ENCODE measurements around the gene CCDC12.

The CCDC12 gene

DNA sequence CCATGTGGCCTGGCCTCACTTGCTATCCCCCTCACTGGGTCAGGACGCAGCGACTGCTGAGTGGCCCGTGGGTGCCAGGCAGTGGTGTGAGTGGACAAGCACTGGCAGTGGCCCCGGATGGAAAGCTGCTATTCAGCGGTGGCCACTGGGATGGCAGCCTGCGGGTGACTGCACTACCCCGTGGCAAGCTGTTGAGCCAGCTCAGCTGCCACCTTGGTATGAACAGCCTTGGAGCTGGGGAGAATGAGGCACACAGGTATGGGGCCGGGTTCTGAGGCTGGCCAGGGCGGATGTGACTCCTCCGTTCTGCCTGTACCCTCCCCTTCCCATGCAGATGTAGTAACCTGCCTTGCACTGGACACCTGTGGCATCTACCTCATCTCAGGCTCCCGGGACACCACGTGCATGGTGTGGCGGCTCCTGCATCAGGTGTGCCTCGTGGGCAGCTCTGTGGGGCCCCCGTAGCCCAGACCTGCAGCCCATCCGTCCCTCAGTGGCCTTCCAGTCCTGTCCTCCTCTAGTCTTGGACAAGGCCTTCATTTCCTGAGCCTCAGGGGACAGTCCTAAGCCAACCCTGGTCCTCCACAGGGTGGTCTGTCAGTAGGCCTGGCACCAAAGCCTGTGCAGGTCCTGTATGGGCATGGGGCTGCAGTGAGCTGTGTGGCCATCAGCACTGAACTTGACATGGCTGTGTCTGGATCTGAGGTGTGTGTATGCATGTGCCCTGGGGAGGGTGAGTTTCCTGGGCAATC lies 31.1 kb upstream of the CCDC12 start:
- no peak for DNase-seq (ENCODE audit: low read depth in 2 of 2)

DNA sequence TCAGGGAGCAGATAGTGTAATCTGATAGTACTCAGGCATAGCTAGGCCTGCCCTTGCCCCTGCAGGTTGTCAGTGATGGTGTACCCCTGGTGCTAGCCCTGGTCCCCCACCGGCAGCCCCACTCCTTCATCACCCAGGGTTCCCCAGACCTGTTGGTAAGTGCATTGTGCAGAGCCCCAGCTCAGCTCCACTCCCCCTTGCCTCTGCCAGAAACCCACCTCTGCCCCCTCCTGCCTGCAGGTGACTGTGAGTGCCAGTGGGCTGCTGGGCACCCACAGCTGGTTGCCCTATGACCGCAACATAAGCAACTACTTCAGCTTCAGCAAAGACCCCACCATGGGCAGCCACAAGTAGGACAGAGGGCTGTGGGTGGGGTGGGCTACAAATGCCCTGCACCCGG lies 30.5 kb upstream of the CCDC12 start:
- no peak for DNase-seq (ENCODE audit: low read depth in 2 of 2)

DNA sequence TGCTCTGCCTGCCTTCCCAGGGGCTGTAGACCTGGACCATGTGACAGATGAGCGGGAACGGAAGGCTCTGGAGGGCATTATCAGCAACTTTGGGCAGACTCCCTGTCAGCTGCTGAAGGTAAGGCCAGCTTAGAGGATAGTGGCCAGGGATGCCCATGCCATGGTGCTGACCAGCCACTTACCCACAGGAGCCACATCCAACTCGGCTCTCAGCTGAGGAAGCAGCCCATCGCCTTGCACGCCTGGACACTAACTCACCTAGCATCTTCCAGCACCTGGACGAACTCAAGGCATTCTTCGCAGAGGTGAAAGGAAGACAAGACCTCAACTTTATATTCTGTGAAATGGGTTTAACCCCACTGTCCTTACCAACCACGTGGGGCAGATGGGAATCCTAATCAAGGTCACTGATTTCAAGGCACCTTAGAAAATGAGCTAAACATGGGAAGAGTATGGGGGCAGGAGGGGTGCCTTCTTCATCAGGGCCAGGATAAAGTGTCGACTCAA lies 29.7 kb upstream of the CCDC12 start:
- DNase-seq (ENCODE audit: low read depth in 2 of 2) = no peak

DNA sequence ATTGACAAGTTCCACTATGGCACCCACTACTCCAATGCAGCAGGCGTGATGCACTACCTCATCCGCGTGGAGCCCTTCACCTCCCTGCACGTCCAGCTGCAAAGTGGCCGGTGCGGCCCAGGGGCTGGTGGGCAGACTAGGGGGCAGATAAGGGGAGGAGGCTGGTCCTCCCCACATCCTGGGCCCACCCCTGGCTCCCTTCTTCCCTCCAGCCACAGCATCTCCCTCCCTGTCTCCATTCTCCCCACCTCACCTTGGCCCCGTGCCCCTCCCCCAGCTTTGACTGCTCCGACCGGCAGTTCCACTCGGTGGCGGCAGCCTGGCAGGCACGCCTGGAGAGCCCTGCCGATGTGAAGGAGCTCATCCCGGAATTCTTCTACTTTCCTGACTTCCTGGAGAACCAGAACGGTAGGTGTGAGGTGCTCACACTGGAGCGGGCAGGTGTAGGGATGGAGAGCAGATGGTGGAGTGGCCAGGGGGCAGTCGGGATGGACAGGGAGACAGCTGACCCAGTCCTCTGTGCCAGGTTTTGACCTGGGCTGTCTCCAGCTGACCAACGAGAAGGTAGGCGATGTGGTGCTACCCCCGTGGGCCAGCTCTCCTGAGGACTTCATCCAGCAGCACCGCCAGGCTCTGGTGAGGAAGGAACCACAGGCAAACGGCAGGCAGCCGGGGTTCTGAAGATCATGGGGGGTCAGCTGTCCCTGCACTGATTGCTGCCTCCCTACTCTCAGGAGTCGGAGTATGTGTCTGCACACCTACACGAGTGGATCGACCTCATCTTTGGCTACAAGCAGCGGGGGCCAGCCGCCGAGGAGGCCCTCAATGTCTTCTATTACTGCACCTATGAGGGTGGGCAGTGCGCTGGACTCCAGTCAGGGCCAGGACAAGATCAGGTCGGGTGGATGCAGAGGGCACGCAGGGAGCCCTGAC lies 28.9 kb upstream of the CCDC12 start:
- no peak for DNase-seq (ENCODE audit: low read depth in 2 of 2)

DNA sequence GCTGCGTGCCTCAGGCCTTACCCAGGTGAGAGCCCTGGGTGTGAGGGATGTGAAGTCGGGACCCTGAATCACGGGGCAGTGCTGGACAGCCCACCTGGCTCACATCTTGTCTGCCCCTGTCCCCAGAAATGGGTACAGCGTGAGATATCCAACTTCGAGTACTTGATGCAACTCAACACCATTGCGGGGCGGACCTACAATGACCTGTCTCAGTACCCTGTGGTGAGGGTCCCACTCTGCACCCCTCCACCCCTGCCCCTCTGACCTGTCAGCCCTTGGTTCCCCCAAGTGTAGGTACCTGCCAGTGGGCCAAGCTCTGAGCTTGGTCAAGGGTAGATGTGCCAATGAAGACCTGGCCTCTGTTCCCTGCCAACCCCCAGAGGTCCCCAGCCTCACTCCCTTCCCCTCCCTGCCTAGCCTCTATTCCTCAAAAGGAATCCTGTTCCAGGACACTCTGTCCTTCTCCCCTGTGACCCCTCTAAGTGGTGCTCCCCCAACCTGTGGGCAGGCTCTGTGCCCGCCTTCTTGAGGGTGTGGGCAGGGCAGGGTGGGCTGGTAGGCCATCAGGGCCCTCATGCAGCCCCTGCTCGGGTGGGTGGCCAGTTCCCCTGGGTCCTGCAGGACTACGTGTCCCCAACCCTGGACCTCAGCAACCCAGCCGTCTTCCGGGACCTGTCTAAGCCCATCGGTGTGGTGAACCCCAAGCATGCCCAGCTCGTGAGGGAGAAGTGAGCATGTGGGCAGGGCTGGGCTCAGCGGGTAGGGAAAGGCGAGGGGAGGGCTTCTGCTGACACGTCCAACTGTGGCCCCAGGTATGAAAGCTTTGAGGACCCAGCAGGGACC lies 28.0 kb upstream of the CCDC12 start:
- DNase-seq (ENCODE audit: low read depth in 2 of 2) = no peak

DNA sequence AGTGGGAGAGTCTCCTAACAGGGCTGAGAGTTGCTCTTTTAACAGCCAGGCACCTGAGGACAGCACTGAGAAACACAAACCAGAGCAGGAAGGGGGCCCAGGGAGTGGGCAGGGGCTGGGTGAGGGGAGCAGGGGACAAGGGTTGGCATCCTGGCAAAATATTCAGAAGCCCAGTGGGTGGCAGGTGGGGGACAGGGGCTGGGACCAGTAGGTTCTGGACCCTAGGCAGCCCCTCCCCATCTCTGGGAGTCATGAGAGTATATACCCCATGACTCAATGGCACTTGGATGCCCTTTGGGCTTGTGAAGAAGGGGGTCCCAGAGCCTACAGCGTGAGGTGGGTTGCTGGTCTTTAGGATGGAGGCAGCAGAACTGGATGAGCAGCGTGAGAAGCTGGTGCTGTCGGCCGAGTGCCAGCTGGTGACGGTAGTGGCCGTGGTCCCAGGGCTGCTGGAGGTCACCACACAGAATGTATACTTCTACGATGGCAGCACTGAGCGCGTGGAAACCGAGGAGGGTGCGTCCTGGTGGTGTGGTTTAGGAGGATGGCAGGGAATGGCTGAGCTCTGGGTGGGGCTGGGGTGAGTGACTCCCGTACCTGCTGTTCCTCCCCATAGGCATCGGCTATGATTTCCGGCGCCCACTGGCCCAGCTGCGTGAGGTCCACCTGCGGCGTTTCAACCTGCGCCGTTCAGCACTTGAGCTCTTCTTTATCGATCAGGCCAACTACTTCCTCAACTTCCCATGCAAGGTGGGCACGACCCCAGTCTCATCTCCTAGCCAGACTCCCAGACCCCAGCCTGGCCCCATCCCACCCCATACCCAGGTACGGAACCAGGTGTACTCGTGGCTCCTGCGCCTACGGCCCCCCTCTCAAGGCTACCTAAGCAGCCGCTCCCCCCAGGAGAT lies 27.2 kb upstream of the CCDC12 start:
- no peak for DNase-seq (ENCODE audit: low read depth in 2 of 2)

DNA sequence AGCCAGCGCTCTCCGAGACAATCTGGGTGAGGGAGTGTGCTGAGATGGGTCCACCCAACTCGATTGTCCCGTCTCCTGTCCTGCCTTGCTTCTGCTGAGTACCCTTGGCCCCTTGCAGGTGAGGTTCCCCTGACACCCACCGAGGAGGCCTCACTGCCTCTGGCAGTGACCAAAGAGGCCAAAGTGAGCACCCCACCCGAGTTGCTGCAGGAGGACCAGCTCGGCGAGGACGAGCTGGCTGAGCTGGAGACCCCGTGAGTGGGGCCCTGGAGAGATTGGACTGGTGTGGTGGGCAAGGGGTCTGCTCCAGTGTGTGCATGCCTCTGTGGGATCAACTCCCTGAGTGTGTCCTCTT lies 26.5 kb upstream of the CCDC12 start:
- no peak for DNase-seq (ENCODE audit: low read depth in 2 of 2)

DNA sequence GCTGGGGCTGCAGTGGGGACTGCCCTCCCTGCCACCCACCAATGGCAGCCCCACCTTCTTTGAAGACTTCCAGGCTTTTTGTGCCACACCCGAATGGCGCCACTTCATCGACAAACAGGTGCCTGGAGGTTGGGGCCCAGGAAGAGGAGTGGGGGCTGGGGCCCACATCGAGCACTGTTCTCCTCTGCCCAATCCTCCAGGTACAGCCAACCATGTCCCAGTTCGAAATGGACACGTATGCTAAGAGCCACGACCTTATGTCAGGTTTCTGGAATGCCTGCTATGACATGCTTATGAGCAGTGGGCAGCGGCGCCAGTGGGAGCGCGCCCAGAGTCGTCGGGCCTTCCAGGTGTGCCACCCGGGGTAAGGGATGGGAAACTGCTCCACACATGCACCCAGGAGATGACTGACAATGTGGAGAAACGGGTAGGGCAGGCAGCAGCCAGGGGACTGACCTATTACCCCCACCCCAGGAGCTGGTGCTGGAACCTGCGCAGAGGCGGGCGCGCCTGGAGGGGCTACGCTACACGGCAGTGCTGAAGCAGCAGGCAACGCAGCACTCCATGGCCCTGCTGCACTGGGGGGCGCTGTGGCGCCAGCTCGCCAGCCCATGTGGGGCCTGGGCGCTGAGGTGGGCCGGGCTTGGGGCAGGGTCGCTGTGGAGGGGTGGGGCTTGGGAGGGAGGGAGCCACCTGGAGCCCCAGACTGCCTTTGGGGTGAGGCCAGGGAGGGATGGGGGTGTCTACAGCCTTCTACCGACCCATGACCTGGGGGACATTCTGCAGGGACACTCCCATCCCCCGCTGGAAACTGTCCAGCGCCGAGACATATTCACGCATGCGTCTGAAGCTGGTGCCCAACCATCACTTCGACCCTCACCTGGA lies 25.9 kb upstream of the CCDC12 start:
- DNase-seq (ENCODE audit: low read depth in 2 of 2) = no peak

DNA sequence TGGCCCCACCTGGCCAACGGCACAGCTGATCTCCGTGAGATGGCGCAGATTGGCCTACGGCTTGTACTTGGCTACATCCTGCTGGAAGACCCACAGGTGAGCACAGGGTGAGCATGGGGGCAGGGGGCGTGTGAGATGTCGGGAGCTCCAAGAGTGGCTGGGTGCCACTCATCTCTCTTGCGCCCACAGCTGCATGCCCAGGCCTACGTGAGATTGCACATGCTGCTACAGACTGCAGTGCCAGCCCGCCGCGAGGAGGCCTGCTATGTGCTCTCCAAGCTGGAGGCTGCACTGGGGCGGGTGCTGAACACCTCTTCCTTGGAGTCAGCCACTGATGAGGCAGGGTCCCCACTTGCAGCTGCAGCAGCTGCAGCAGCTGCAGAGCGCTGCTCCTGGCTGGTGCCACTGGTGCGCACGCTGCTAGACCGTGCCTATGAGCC lies 25.2 kb upstream of the CCDC12 start:
- DNase-seq (ENCODE audit: low read depth in 2 of 2) = no peak

DNA sequence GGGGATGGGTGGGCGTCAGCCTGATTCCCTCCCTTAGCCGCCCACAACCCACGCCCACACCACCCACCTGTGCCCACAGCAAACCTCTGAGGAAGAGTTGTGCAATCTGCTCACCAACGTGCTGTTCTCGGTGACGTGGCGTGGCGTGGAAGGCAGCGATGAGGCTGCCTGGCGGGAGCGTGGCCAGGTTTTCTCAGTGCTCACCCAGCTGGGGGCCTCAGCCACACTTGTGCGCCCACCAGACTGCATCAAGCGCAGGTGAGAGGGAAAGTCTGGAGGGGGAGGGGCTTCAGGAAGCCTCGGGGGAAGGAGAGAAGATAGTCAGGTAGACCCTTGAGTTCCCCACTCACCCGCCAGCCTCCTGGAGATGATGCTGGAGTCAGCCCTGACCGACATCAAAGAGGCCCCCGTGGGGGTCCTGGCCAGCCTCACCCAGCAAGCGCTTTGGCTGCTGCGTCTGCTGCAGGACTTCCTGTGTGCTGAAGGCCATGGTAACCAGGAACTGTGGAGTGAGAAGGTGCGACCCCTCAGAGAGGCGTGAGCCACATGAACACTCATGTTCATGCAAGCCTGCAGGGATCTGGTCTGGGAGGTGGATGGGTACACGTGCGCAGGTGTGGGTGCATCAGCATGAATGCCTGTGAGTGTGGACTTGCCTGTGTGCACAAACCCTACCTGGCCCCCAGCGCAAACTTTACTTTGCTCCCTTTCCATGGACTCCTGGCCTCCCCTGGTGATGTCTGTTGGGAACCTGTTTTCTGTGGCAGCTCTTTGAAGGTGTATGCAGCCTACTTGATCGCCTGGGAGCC lies 24.6 kb upstream of the CCDC12 start:
- no peak for DNase-seq (ENCODE audit: low read depth in 2 of 2)

DNA sequence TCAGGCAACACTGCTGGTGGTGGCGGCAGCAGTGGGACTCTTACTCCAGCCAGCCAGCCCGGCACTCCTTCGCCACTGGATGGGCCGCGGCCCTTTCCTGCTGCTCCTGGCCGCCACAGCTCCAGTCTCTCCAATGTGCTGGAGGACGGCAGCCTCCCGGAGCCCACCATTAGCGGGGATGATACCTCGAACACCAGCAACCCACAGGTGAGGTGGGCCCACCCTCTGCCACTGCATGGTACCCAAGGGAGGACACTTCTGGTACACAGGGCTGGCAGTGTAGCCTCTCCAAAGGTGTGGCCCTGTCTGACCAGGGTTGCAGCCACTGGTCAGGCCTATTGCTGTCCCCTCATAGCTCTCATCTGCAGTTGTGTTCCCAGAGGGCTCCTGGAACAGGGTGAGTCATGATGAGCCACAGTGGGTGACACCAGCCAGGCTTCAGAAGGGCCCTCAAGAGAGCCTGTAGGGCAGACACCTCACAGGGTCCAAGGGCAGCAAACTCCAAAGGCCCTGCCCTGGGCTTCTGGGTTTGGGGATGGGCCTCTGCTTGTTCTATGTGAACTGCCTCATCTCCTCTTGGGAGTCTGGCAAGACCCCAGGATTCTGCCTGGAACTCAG lies 23.8 kb upstream of the CCDC12 start:
- no peak for DNase-seq (ENCODE audit: low read depth in 2 of 2)

DNA sequence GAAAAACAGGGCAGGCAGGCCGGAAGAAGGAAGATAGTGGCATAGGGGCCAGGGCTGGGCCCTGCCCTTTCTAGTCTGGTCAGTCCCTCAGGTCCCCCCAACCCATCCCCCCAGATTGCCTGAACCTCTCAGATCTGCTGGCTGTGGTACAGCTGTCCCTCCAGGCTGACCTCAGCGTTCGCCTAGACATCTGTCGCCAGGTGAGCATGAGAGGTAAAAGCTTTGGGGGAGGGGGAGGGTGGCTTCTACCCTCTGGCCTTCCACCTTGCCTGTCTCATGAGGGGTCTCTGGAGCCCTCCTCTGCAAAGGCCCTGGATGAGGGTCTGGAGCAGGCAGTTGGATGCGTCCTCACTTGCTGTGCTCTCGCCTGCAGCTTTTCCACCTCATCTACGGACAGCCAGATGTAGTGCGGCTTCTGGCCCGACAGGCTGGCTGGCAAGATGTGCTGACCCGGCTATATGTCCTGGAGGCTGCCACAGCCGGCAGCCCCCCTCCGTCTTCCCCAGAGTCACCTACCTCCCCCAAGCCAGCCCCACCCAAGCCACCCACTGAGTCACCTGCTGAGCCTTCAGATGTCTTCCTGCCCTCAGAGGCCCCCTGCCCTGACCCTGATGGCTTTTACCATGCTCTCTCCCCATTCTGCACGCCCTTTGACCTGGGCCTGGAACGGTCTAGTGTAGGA lies 23.1 kb upstream of the CCDC12 start:
- no peak for DNase-seq (ENCODE audit: low read depth in 2 of 2)

DNA sequence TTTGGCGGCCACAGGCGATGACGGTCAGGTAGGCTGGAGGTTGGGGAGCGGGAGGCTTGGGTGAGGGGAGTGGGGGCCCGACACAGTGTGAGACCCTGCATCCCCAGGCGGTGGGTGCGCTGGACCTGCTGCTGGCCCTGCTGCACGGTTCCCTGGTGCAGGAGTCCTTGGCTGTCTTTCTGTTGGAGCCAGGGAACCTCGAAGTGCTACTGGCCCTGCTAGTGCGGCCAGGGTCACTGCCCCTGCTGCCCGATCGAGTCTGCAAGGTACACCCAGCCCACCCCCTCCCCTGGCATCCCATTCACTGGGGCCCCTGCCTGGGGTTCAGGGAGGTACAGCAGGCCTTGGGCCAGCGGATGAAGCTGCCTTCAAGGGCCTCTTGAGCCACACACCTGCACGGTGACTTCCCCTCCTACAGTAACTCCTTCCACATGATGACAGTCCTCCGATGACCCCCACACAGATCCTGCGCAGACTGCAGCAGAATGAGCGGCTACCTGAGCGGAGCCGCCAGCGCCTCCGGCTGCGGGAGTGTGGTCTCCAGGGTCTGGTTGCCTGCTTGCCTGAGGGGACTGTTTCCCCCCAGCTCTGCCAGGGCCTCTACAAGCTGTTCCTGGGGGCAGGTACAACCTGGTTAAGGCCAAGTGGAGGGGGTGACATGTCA lies 22.4 kb upstream of the CCDC12 start:
- no peak for DNase-seq (ENCODE audit: low read depth in 2 of 2)

DNA sequence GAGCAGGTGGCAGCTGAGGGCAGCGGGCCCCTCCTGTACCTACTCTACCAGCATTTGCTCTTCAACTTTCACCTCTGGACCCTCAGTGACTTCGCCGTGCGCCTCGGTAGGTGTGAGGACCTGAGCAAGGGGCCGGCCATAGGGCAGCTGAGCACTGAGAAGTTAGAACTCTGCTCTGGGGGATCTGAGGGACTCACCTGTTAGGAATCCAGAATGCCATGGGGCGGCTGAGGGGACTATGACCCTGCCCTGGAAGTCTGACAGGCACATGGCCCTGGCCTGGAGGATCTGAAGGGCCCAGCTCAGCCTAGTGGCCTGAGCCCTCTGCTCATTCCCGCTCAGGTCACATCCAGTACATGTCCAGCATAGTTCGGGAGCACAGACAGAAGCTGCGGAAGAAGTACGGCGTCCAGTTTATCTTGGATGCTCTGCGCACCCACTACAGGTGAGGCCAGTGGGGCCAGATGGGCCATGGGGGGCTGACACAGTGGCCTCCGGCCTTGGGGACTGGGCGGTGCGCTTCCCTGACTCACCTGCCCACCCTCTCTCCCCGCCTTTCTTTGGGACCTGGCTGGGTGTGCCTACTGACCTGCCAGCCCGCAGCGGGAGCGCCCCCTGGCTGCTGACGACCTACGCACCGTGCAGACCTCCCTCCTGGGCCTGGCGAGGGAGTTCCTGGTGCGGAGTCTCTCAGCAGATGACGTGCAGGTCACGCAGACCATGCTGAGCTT lies 21.7 kb upstream of the CCDC12 start:
- no peak for DNase-seq (ENCODE audit: low read depth in 2 of 2)

DNA sequence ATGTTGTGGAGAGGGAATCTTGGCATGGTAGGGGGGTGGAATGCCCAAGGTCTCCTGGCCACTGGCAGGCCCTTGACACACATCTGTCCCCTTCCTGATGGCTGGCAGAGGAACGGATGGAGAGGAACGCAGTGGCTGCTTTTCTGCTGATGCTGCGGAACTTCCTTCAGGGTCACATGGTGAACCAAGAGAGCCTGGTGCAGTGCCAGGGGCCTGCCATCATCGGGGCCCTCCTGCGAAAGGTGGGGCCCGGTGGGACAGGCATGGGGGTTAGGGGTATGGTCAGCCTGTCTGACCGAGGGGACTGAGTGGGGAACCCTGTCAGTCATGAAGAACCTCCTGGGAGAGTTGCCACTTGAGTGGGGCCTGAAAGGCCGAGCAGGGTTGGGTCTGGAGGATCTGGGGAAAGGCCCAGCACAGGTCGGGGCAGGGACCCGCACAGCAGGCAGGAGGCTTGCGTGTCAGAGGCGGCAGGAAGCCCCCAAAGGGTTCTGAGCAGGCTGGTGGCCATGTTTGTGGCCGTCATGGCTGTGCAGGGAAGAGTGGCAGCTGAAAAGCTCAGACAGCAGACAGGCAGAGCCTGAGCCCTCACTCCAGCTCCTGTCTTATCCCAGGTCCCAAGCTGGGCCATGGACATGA lies 21.0 kb upstream of the CCDC12 start:
- DNase-seq (ENCODE audit: low read depth in 2 of 2) = no peak

Measured in fibroblast of skin of left biceps (primary cell).